IMR-90 (cell line): ENCODE results near the gene GPR158.

Experiments used
- BHLHE40 ChIP-seq: fragments of 150-350 bp; IDR thresholded peaks from 2 replicates; pipeline ENCODE4 v1.6.1; 2016; ENCODE audit warnings: mild to moderate bottlenecking, low read depth, low read length
- CEBPB ChIP-seq: IDR thresholded peaks from 2 replicates; pipeline ENCODE4 v1.6.1; 2012; ENCODE audit warnings: low read depth, low read length, improper control_type of control experiment
- MAZ ChIP-seq: IDR thresholded peaks from 2 replicates; pipeline ENCODE4 v1.6.1; 2012; ENCODE audit warnings: low read depth, mild to moderate bottlenecking, low read length, improper control_type of control experiment, moderate library complexity, borderline replicate concordance
- MXI1 ChIP-seq: IDR thresholded peaks from 2 replicates; pipeline ENCODE4 v1.6.1; 2012; ENCODE audit warnings: low read depth, mild to moderate bottlenecking, low read length, moderate library complexity, borderline replicate concordance
- POLR2A ChIP-seq: IDR thresholded peaks from 2 replicates; pipeline ENCODE4 v1.6.1; 2012; ENCODE audit warnings: mild to moderate bottlenecking, low read depth, low read length
- RCOR1 ChIP-seq: IDR thresholded peaks from 2 replicates; pipeline ENCODE4 v1.6.1; 2012; ENCODE audit warnings: mild to moderate bottlenecking, low read length, improper control_type of control experiment; ENCODE audit not compliant: insufficient replicate concordance
- SMC3 ChIP-seq: fragments of 150-350 bp; IDR thresholded peaks from 2 replicates; pipeline ENCODE4 v1.6.1; 2016; ENCODE audit warnings: low read depth, mild to moderate bottlenecking, antibody characterized with exemption, low read length, moderate library complexity
- TF ChIP-seq, protein P1 (sequence below): conservative IDR thresholded peaks from 2 replicates; pipeline ENCODE4 v1.5.1; 2012; ENCODE audit warnings: mild to moderate bottlenecking, low read depth, low read length, improper control_type of control experiment

DNA sequence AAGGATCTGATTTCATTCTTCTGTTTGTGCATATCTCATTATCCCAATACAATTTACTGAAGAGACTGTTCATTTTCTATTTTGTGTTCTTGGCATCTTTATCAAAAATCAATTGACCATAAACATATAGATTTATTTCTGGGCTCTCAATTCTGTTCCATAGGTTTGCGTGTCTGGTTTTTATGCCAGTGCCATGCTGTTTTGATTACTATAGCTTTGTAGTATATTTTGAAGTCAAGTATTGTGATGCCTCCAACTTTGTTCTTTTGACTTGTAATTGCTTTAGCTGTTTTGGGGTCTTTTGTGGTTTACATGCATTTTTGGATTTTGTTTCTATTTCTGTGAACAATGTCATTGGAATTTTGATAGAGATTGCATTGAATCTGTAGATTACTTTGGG lies 278.8 kb downstream of the GPR158 start:
- TF ChIP-seq, protein P1, sequence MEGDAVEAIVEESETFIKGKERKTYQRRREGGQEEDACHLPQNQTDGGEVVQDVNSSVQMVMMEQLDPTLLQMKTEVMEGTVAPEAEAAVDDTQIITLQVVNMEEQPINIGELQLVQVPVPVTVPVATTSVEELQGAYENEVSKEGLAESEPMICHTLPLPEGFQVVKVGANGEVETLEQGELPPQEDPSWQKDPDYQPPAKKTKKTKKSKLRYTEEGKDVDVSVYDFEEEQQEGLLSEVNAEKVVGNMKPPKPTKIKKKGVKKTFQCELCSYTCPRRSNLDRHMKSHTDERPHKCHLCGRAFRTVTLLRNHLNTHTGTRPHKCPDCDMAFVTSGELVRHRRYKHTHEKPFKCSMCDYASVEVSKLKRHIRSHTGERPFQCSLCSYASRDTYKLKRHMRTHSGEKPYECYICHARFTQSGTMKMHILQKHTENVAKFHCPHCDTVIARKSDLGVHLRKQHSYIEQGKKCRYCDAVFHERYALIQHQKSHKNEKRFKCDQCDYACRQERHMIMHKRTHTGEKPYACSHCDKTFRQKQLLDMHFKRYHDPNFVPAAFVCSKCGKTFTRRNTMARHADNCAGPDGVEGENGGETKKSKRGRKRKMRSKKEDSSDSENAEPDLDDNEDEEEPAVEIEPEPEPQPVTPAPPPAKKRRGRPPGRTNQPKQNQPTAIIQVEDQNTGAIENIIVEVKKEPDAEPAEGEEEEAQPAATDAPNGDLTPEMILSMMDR: no peak
- TF ChIP-seq RCOR1: no peak
- no peak for TF ChIP-seq MXI1
- no peak for TF ChIP-seq SMC3
- no peak for TF ChIP-seq POLR2A
- no peak for TF ChIP-seq MAZ
- TF ChIP-seq BHLHE40: no peak
- no peak for TF ChIP-seq CEBPB
